CD4-positive, alpha-beta T cell treated with Interleukin-17A for 4 hours (primary cell): ENCODE measurements around the gene SMAD7.

Experiments used
- DNase-seq: peaks from one replicate; pipeline ENCODE4 v3.0.0-alpha.2; 2020; ENCODE audit warnings: mixed read lengths

Gene SMAD7

GRCh38 chr18:48943736-48944527 is 6.8 kb downstream of the SMAD7 start:
- DNase-seq: peak; percentile 43

- DNase-seq: peak; percentile 3
These were observed 7.4 kb downstream of the SMAD7 start for GRCh38 chr18:48943333-48943732.

GRCh38 chr18:48942554-48943261 is 8.1 kb downstream of the SMAD7 start:
- peak; percentile 3 for DNase-seq

- DNase-seq: peak; percentile 1
These were observed 8.7 kb downstream of the SMAD7 start for GRCh38 chr18:48942086-48942485.

GRCh38 chr18:48941672-48942071 is 9.1 kb downstream of the SMAD7 start:
- peak; percentile 1 for DNase-seq

GRCh38 chr18:48940854-48941611 is 9.7 kb downstream of the SMAD7 start:
- DNase-seq: peak; percentile 86

GRCh38 chr18:48939205-48940097 is 11.3 kb downstream of the SMAD7 start:
- no peak for DNase-seq

- DNase-seq: no peak
These were observed 11.9 kb downstream of the SMAD7 start for GRCh38 chr18:48938827-48939204.

- DNase-seq: no peak
These were observed 12.7 kb downstream of the SMAD7 start for GRCh38 chr18:48937869-48938750.

- DNase-seq: no peak
These were observed 15.4 kb downstream of the SMAD7 start for GRCh38 chr18:48935433-48935774.

GRCh38 chr18:48934723-48935432 is 15.9 kb downstream of the SMAD7 start:
- DNase-seq: no peak

- DNase-seq: no peak
These were observed 16.4 kb downstream of the SMAD7 start for GRCh38 chr18:48934415-48934722.

- no peak for DNase-seq
These were observed 17.0 kb downstream of the SMAD7 start for GRCh38 chr18:48933578-48934414.

- no peak for DNase-seq
These were observed 17.8 kb downstream of the SMAD7 start for GRCh38 chr18:48932822-48933510.

GRCh38 chr18:48932462-48932818 is 18.3 kb downstream of the SMAD7 start:
- DNase-seq: no peak

- peak; percentile 50 for DNase-seq
These were observed 18.9 kb downstream of the SMAD7 start for GRCh38 chr18:48931680-48932461.

- no peak for DNase-seq
These were observed 19.8 kb downstream of the SMAD7 start for GRCh38 chr18:48930926-48931325.

- peak; percentile 6 for DNase-seq
These were observed 20.6 kb downstream of the SMAD7 start for GRCh38 chr18:48929941-48930713.
